HCT116 (cell line): ENCODE results near the gene DCAF6. TPM values are rescaled to one million over a fixed set of nuclear protein-coding genes. Genes with fewer than 3 reads are reported as not detected.

Experiments used
- ATAC-seq: fragments of 200-7000 bp; cut with Tn5 transposase; 2 replicates; pipeline ENCODE4 v1.9.1; 2020; ENCODE audit warnings: mild to moderate bottlenecking, moderate library complexity
- BruUV-seq: library from RNA; stranded (reverse); fragments of 400-500 nt; replicated peaks from 2 replicates; lab custom pipeline; 2021; lab: Mats Ljungman, UMichigan
- CTCF ChIA-PET: fragments of 300-600 bp; sonication (Branson Sonifier 250); formaldehyde crosslinking; loops from one replicate; lab custom pipeline; 2021; ENCODE audit warnings: antibody characterized with exemption; lab: Charles Lee
- POLR2A ChIA-PET: fragments of 300-600, 350-600 bp; sonication (Branson Sonifier 250); formaldehyde crosslinking; loops from one replicate; lab custom pipeline; 2021; ENCODE audit warnings: antibody characterized with exemption; lab: Charles Lee
- RAD21 ChIA-PET, 2 experiments: fragments of 300-600 bp; sonication (Branson Sonifier 250); formaldehyde crosslinking; loops; one replicate each; lab custom pipeline; 2023; ENCODE audit warnings: low total read pairs in 2 of 2; ENCODE audit not compliant: uncharacterized antibody in 2 of 2, unreplicated experiment in 2 of 2, low non-redundant PET in 1 of 2; lab: Charles Lee
- DNase-seq: peaks from one replicate; pipeline ENCODE4 v3.0.0-alpha.2; 2010; ENCODE audit warnings: low read depth, low spot score
- H2AFZ ChIP-seq: fragments of 200-600 bp; shearing (Covaris generic), sonication (generic); 2 replicates; pipeline ENCODE4 v1.6.1; 2017; ENCODE audit warnings: low read depth, mixed run types, mixed read lengths, antibody characterized with exemption, low read length; ENCODE audit not compliant: poor library complexity, severe bottlenecking
- H3K27ac ChIP-seq: 2 replicates; pipeline ENCODE4 v1.5.1; 2012; ENCODE audit warnings: low read depth, low read length
- H3K27me3 ChIP-seq: fragments of 200-600 bp; sonication (generic); 2 replicates; pipeline ENCODE4 v1.6.1; 2016; ENCODE audit warnings: mixed run types, low read length, mixed read lengths; ENCODE audit not compliant: insufficient read depth
- H3K36me3 ChIP-seq, 2 experiments: fragments of 200-500 bp in 1 of 2; fragments of 200-600 bp in 1 of 2; sonication (Bioruptor generic) in 1 of 2; sonication (generic) in 1 of 2; 2 replicates each; pipeline versions ENCODE4 v1.5.1 to v1.6.1; 2014 to 2016; ENCODE audit warnings: low read length in 2 of 2, inconsistent platforms in 1 of 2, mixed read lengths in 1 of 2, mixed run types in 1 of 2; ENCODE audit not compliant: insufficient read depth in 2 of 2, control insufficient read depth in 1 of 2
- H3K4me1 ChIP-seq, 2 experiments: fragments of 200-600 bp in 1 of 2; sonication (generic) in 1 of 2; 2 replicates each; pipeline versions ENCODE4 v1.5.1 to v1.6.1; 2012 to 2017; ENCODE audit warnings: low read length in 2 of 2, inconsistent platforms in 1 of 2, mild to moderate bottlenecking in 1 of 2, mixed read lengths in 1 of 2, mixed run types in 1 of 2, moderate library complexity in 1 of 2; ENCODE audit not compliant: insufficient read depth in 2 of 2, control insufficient read depth in 1 of 2
- H3K4me2 ChIP-seq: fragments of 200-600 bp; sonication (generic); 2 replicates; pipeline ENCODE4 v1.6.1; 2017; ENCODE audit warnings: mixed run types, low read length, mixed read lengths
- H3K4me3 ChIP-seq, 2 experiments: fragments of 200-600 bp in 1 of 2; sonication (generic) in 1 of 2; replicated peaks in 1 of 2; 2 replicates each; pipeline ENCODE4 v1.5.1; 2011 to 2016; ENCODE audit warnings: low read length in 2 of 2, control low read depth in 1 of 2, low read depth in 1 of 2, mild to moderate bottlenecking in 1 of 2, mixed read lengths in 1 of 2, mixed run types in 1 of 2
- H3K79me2 ChIP-seq: fragments of 200-600 bp; sonication (generic); 2 replicates; pipeline ENCODE4 v1.6.1; 2017; ENCODE audit warnings: mild to moderate bottlenecking, mixed run types, low read length, moderate library complexity, mixed read lengths; ENCODE audit not compliant: insufficient read depth
- H3K9ac ChIP-seq: fragments of 200-600 bp; sonication (generic); 2 replicates; pipeline ENCODE4 v1.6.1; 2016; ENCODE audit warnings: low read length, mixed read lengths
- H3K9me2 ChIP-seq: fragments of 200-600 bp; sonication (generic), shearing (Covaris generic); 2 replicates; pipeline ENCODE4 v1.6.1; 2017; ENCODE audit warnings: mixed run types, mild to moderate bottlenecking, moderate library complexity; ENCODE audit not compliant: insufficient read depth
- H3K9me3 ChIP-seq, 2 experiments: fragments of 200-500 bp in 1 of 2; fragments of 200-600 bp in 1 of 2; sonication (Bioruptor generic) in 1 of 2; sonication (generic) in 1 of 2; 2 replicates each; pipeline ENCODE4 v1.6.1; 2014 to 2017; ENCODE audit warnings: low read length in 2 of 2, mixed read lengths in 2 of 2, inconsistent platforms in 1 of 2, low read depth in 1 of 2, mild to moderate bottlenecking in 1 of 2, mixed run types in 1 of 2, moderate library complexity in 1 of 2; ENCODE audit not compliant: control insufficient read depth in 1 of 2, insufficient read depth in 1 of 2
- H4K20me1 ChIP-seq: fragments of 200-600 bp; sonication (generic), shearing (Covaris generic); 2 replicates; pipeline ENCODE4 v1.6.1; 2017; ENCODE audit warnings: mixed run types, mild to moderate bottlenecking, moderate library complexity; ENCODE audit not compliant: insufficient read depth
- EGR1 ChIP-seq: IDR thresholded peaks from 2 replicates; pipeline ENCODE4 v1.6.1; 2012; ENCODE audit warnings: low read depth
- EZH2 ChIP-seq: fragments of 200-600 bp; sonication (generic); IDR thresholded peaks from 2 replicates; pipeline ENCODE4 v1.6.1; 2017; ENCODE audit warnings: antibody characterized with exemption, mixed run types
- FOSL1 ChIP-seq: IDR thresholded peaks from 2 replicates; pipeline ENCODE4 v1.6.1; 2012; ENCODE audit warnings: low read depth
- JUND ChIP-seq: IDR thresholded peaks from 2 replicates; pipeline ENCODE4 v1.6.1; 2012
- ZBTB33 ChIP-seq: IDR thresholded peaks from 2 replicates; pipeline ENCODE4 v1.6.1; 2011; ENCODE audit warnings: mild to moderate bottlenecking, low read length, moderate library complexity; ENCODE audit not compliant: insufficient replicate concordance; ENCODE audit errors: extremely low read depth
- intact Hi-C: fragments of 100-400 bp; cut with micrococcal nuclease; formaldehyde crosslinking; loops from 2 replicates; pipeline ENCODE4 v1.10.0; 2022
- total RNA-seq: library from RNA; stranded (reverse); gene quantifications from one replicate; pipeline ENCODE4 v1.2.1, GENCODE V29; 2021; ENCODE audit not compliant: unreplicated experiment

DCAF6 gene
- total RNA-seq, 1 experiment from 2014 or later: 34.2 TPM

- POLR2A ChIA-PET: no interaction called here
- H3K79me2 ChIP-seq: no peaks in the 10 kb centered on the region
- no peaks in the 10 kb centered on the region for H3K4me1 ChIP-seq
- CTCF ChIA-PET: no interaction called here
- TF ChIP-seq EZH2 (no peak), EGR1 (no peak)
- BruUV-seq: no TSS peak
- no peaks in the 10 kb centered on the region for H4K20me1 ChIP-seq
- intact Hi-C loops: no loop called here
- H3K9me3 ChIP-seq: no peaks in the 10 kb centered on the region
- no peak within 1 kb of the TSS for H3K4me2 ChIP-seq
- ATAC-seq: no peak
- no peak within 1 kb of the TSS for H3K27ac ChIP-seq
- no peak within 1 kb of the TSS for H3K9ac ChIP-seq
- H3K36me3 ChIP-seq: no peaks in the 10 kb centered on the region
- H2AFZ ChIP-seq: no peak within 1 kb of the TSS
- H3K4me3 ChIP-seq: no peak within 1 kb of the TSS
- RAD21 ChIA-PET: no interaction called here
- no peaks in the 10 kb centered on the region for H3K9me2 ChIP-seq
- no peak for DNase-seq
- H3K27me3 ChIP-seq: no peaks in the 10 kb centered on the region
Observed at GRCh38 chr1:167913895-167914496, 22.5 kb upstream of the DCAF6 start, which contains the start of gene ADCY10. ADCY10 (minus strand) TSS chr1:167914134; CDS start chr1:167905140, 8,994 bp downstream.

- TF ChIP-seq JUND (no peak), ZBTB33 (no peak), FOSL1 (no peak)
- intact Hi-C loops: no loop called here
- DNase-seq: no peak
- H3K27ac ChIP-seq: no peak overlapping the region
- H3K79me2 ChIP-seq: no peaks in the 10 kb centered on the region
- no peak overlapping the region for H3K4me3 ChIP-seq
- ChIA-PET CTCF (no interaction called here), POLR2A (no interaction called here), RAD21 (no interaction called here)
- no peaks in the 10 kb centered on the region for H3K4me1 ChIP-seq
- no peaks in the 10 kb centered on the region for H3K9me2 ChIP-seq
- BruUV-seq: no TSS peak
- ATAC-seq: no peak
- H3K27me3 ChIP-seq: no peaks in the 10 kb centered on the region
- H3K9me3 ChIP-seq: no peaks in the 10 kb centered on the region
- H3K36me3 ChIP-seq: no peaks in the 10 kb centered on the region
- no peak overlapping the region for H3K4me2 ChIP-seq
- H4K20me1 ChIP-seq: no peaks in the 10 kb centered on the region
- no peak overlapping the region for H2AFZ ChIP-seq
- no peak overlapping the region for H3K9ac ChIP-seq
Observed at GRCh38 chr1:167915569-167915968, 20.9 kb upstream of the DCAF6 start.
